Calu3 (cell line): ENCODE measurements around the gene SLC12A7. TPM values are rescaled to one million over a fixed set of nuclear protein-coding genes. Genes with fewer than 3 reads are reported as not detected.

ENCODE experiments used
- BruUV-seq: library from RNA; stranded (reverse); fragments of 400-500 nt; replicated peaks from 2 replicates; lab custom pipeline; 2021; lab: Mats Ljungman, UMichigan
- CTCF ChIA-PET: fragments of 300-600 bp; sonication (Branson Sonifier 250); formaldehyde crosslinking; loops from one replicate; lab custom pipeline; 2022; ENCODE audit warnings: antibody characterized with exemption; lab: Charles Lee
- DNase-seq: peaks from one replicate; pipeline ENCODE4 v3.0.0; 2022
- H3K27ac Mint-ChIP-seq: one replicate; pipeline ENCODE4 v1.8.0; 2022; ENCODE audit warnings: mixed read lengths; ENCODE audit not compliant: unreplicated experiment
- H3K27me3 Mint-ChIP-seq: one replicate; pipeline ENCODE4 v1.8.0; 2022; ENCODE audit warnings: mixed read lengths; ENCODE audit not compliant: unreplicated experiment
- H3K36me3 Mint-ChIP-seq: one replicate; pipeline ENCODE4 v1.8.0; 2022; ENCODE audit warnings: mild to moderate bottlenecking, moderate library complexity, mixed read lengths; ENCODE audit not compliant: insufficient read depth, unreplicated experiment
- H3K4me1 Mint-ChIP-seq: one replicate; pipeline ENCODE4 v1.8.0; 2022; ENCODE audit warnings: mild to moderate bottlenecking, low read depth, mixed read lengths; ENCODE audit not compliant: unreplicated experiment
- H3K4me3 Mint-ChIP-seq: one replicate; pipeline ENCODE4 v1.8.0; 2022; ENCODE audit warnings: mild to moderate bottlenecking, low read depth, moderate library complexity, mixed read lengths; ENCODE audit not compliant: unreplicated experiment
- H3K9me3 Mint-ChIP-seq: one replicate; pipeline ENCODE4 v1.8.0; 2022; ENCODE audit warnings: low read depth, mixed read lengths; ENCODE audit not compliant: unreplicated experiment
- CTCF ChIP-seq: fragments of 200-600 bp; IDR thresholded peaks from one replicate; pipeline ENCODE4 v1.8.0; 2022; ENCODE audit warnings: antibody characterized with exemption; ENCODE audit not compliant: unreplicated experiment
- intact Hi-C: fragments of 100-400 bp; cut with micrococcal nuclease; formaldehyde crosslinking; loops from one replicate; pipeline ENCODE4 v1.10.0; 2022; ENCODE audit not compliant: unreplicated experiment
- total RNA-seq: library from RNA; stranded (reverse); gene quantifications from 2 replicates; pipeline ENCODE4 v1.2.3, GENCODE V29; 2022

The SLC12A7 gene
- total RNA-seq, 1 experiment from 2014 or later: 82.3 TPM

- TF ChIP-seq CTCF: no peak
- H3K4me3 Mint-ChIP-seq: no peak overlapping the region
- peaks cover 20% of the 10 kb centered on the region for H3K36me3 Mint-ChIP-seq
- no peaks in the 10 kb centered on the region for H3K9me3 Mint-ChIP-seq
- no TSS peak for BruUV-seq
- intact Hi-C loops: no loop called here
- CTCF ChIA-PET: no interaction called here
- H3K27me3 Mint-ChIP-seq: no peaks in the 10 kb centered on the region
- peaks cover 19% of the 10 kb centered on the region for H3K4me1 Mint-ChIP-seq
- no peak for DNase-seq
- no peak overlapping the region for H3K27ac Mint-ChIP-seq
These were observed 11.7 kb upstream of the SLC12A7 start for GRCh38 chr5:1123418-1124147.

GRCh38 chr5:1122511-1123294, 10.8 kb upstream of the SLC12A7 start:
- DNase-seq: no peak

DNA sequence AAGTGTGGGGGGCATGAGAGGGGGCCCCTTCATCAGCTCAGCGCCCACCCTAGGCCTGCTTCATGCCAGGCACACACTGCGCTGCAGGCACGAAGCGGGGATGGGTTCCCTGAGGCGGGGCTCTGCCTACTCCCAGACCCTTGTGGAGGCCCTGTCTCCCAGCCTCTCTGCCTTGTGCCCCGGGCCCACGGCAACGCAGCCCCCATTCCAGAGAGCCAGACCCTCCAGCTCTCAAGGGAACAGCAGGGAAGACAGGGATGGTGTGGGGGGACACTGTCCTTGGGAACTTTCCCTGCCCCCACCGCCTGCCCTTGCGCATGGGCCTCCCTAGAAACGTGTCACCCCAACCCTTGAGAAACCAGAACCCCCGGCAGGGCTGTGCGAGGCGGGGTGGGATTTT, 10.0 kb upstream of the SLC12A7 start:
- peaks cover 13% of the 10 kb centered on the region for H3K36me3 Mint-ChIP-seq
- no peak overlapping the region for H3K4me3 Mint-ChIP-seq
- no peak for DNase-seq
- BruUV-seq: no TSS peak
- intact Hi-C loops: no loop called here
- H3K27me3 Mint-ChIP-seq: no peaks in the 10 kb centered on the region
- CTCF ChIA-PET: no interaction called here
- peaks cover 8% of the 10 kb centered on the region for H3K4me1 Mint-ChIP-seq
- H3K9me3 Mint-ChIP-seq: no peaks in the 10 kb centered on the region
- TF ChIP-seq CTCF: no peak
- H3K27ac Mint-ChIP-seq: no peak overlapping the region

More at GRCh38 chr5:1122511-1123294, 10.8 kb upstream of the SLC12A7 start:
- Mint-ChIP-seq H3K36me3 (peaks cover 16% of the 10 kb centered on the region), H3K9me3 (no peaks in the 10 kb centered on the region), H3K4me3 (no peak overlapping the region), H3K27me3 (no peaks in the 10 kb centered on the region), H3K4me1 (peaks cover 13% of the 10 kb centered on the region), H3K27ac (no peak overlapping the region)
- intact Hi-C loops: no loop called here
- BruUV-seq: no TSS peak
- TF ChIP-seq CTCF: no peak
- CTCF ChIA-PET: no interaction called here

- TF ChIP-seq CTCF: no peak
- CTCF ChIA-PET: no interaction called here
- no TSS peak for BruUV-seq
- H3K27me3 Mint-ChIP-seq: no peaks in the 10 kb centered on the region
- peaks cover 13% of the 10 kb centered on the region for H3K36me3 Mint-ChIP-seq
- no peak overlapping the region for H3K27ac Mint-ChIP-seq
- H3K9me3 Mint-ChIP-seq: no peaks in the 10 kb centered on the region
- intact Hi-C loops: no loop called here
- H3K4me3 Mint-ChIP-seq: no peak overlapping the region
- DNase-seq: no peak
- no peaks in the 10 kb centered on the region for H3K4me1 Mint-ChIP-seq
These were observed 9.2 kb upstream of the SLC12A7 start for GRCh38 chr5:1121044-1121443.
